CD4-positive, alpha-beta T cell treated with Interleukin-15 for 4 hours (primary cell): ENCODE data around the gene SRRT.
A peak's percentile ranks its signal among the peaks of the same experiment; 100 is the strongest.
"Not testable (repeated sequence)": the region's sequence is repeated elsewhere in the genome, so short reads cannot be mapped to it uniquely, and the experiment has no call there.

Experiments
- DNase-seq: peaks from one replicate; pipeline ENCODE4 v3.0.0-alpha.2; 2020; ENCODE audit warnings: low spot score

SRRT gene

GRCh38 chr7:100893910-100894721 lies 19.2 kb downstream of the SRRT start:
- no peak for DNase-seq

- peak; percentile 46 for DNase-seq
Measured at GRCh38 chr7:100894860-100895700, 20.2 kb downstream of the SRRT start.

GRCh38 chr7:100895701-100895955 lies 20.7 kb downstream of the SRRT start, which contains the start of gene ACHE:
TSS of gene ACHE (minus strand) at chr7:100895888. CDS start at chr7:100894232, 1,656 bp downstream.
- no peak for DNase-seq

DNA sequence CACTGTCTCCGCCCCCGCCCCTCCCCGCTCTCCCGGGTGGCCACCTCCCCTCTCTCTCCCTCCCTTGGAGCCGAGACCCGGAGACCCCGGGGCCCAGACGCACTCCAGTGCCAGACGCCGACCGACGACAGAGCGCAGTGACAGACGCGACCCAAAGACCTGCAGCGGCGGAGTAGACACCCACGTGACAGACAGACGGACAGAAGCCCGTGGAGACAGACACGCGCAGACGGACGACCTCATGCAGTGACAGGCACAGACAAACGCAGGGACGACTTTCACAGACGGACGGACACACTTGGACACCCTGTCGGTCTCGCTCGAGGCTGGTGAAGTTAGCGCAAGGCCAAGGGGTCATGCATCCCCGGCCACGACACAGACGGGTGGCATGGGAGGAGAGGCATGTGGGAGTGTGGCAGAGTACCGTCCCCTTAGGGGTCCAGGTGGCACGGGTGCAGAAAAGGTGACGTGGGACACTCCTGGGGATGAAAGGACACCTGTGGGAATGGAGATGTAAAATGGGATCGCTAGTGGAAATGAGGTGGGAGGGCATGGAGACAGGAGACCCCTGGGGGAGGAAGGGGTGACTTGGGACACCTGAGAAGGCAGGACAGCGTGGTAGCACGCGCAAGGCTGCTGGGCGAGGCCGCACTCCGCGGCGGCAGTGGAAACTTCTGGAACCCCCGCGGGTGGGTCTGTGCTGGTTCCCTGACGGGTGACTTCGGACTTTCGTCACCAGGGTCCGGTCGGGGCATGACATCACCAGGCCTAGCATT lies 21.2 kb downstream of the SRRT start:
- DNase-seq: peak; percentile 19

- peak; percentile 67 for DNase-seq
Measured at GRCh38 chr7:100896732-100897608, 22.1 kb downstream of the SRRT start.

- DNase-seq: no peak
Measured at GRCh38 chr7:100897772-100898454, 23.0 kb downstream of the SRRT start.

DNA sequence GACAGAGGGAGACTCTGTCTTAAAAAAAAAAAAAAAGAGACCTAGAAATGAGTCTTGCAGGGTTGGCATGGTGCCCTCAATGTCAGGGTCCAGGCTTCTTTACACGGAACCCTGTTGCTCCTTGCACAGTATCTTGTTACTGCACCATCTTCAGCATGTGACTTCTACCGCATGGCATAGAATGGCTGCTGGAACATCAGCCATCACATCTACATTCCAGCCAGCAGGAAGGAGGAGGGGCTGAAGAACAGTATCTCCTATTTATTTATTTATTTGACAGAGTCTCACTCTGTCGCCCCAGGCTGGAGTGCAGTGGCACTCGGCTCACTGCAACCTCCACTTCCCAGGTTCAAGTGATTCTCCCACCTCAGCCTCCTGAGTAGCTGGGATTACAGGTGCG lies 24.5 kb downstream of the SRRT start:
- no peak for DNase-seq

DNA sequence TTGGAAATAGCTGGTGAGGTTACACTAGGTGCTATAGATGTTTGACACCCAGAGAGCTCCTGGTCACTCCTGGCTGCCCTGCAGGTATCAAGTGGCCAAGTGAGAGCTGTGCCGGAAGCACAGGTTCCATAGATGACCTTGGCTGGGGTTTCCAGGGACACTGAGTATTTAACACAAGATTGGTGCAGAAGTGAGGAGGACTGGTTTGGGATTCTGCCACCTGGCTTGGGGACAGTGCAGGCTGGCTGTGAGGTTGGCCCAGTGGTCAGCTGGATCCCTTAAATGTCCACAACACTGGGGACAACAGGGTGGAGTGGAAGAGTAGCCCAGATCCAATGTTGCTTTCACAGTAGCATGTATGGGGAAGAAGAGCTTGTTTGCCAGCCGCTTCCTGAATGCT lies 26.1 kb downstream of the SRRT start:
- DNase-seq: no peak

DNA sequence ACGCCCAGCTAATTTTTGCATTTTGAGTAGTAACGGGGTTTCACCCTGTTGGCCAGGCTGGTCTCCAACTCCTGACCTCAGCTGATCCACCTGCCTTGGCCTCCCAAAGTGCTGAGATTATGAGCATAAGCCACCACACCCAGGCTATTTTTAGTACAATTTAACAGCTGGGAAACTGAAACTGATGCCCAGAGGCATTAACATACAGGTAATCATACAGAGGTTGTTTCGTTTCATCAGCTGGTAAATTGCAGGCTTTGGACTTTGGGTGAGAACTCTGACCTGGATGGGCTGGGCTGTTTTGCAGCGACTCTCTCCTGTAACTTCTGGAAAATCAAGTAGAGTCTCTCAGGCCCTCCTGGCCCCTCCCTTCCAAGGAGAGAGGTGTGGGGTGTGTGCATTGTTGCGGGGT lies 27.0 kb downstream of the SRRT start:
- DNase-seq: no peak

DNA sequence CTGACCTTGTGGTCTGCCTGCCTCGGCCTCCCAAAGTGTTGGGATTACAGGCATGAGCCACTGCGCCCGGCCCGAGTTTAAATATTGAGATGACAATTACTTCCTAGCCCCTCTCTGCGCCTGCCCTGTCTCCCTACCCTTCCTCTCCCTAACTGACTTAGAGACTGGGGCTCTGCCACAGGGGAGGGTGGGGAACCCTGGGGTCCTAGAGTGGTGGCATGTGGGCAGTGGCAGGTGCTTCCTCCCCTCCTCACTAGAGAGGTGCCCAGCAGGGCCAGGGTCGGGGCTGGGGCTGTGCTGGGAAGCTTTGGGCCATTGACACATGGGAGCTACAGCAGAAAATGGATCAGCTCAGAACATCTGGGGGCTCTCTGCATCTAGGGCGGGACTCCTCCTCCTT lies 27.7 kb downstream of the SRRT start:
- DNase-seq: no peak

GRCh38 chr7:100908512-100908911 lies 33.6 kb downstream of the SRRT start:
- DNase-seq: no peak

- not testable (repeated sequence) for DNase-seq
Measured at GRCh38 chr7:100910443-100910842, 35.5 kb downstream of the SRRT start.

GRCh38 chr7:100911484-100911883 lies 36.6 kb downstream of the SRRT start:
- no peak for DNase-seq

DNA sequence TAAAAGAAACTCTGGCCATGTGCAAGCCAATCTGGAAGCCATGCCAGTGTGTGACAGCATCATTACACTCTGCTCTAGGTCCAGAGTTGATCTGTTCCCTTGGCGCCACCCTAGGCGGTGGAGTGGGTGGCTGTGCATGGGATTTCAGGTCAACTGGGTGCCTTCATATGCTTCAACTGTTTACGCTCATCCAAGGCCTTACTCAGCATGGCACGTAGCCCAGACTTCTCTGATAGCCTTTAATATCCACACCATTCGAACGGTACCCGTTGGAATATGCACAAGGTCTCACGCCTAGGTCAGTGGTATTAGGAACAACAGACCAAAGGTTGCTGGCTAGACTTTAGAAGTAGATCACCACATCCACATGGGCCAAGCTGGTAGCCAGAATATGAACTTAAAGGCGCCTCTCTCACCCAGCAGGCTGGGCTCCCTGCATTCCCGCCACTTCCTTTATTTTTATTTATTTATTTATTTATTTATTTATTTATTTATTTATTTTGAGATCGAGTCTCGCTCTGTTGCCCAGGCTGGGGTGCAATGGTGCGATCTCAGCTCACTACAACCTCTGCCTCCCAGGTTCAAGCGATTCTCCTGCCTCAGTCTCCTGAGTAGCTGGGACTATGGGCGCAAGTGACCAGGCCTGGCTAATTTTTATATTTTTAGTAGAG lies 39.4 kb downstream of the SRRT start:
- DNase-seq: no peak

- no peak for DNase-seq
Measured at GRCh38 chr7:100914879-100915447, 40.1 kb downstream of the SRRT start.

- not testable (repeated sequence) for DNase-seq
Measured at GRCh38 chr7:100919335-100919734, 44.4 kb downstream of the SRRT start.

DNA sequence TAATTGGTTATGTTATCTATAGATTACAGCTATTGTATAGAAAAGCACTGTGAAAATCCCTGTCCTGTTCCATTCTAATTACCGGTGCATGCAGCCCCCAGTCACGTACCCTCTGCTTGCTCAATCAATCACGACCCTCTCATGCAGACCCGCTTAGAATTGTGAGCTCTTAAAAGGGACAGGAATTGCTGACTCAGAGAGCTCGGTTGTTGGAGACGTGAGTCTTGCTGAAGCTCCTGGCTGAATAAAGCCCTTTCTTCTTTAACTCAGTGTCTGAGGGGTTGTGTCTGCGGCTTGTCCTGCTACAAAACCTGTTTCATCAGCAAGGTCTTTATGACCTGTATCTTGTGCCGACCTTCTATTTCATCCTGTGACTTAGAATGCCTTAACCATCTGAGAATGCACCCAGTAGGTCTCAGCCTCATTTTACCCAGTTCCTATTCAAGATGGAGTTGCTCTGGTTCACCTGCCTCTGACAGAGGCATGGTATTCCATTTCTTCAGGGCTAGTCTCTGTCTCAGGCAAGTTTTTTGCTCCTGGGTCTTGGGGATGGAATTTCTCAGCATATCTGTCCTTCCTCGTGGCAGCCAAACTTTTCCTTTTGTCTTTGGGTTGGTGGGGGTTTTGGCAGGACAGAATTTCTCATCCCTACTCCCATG lies 45.0 kb downstream of the SRRT start:
- DNase-seq: not testable (repeated sequence)

GRCh38 chr7:100921039-100921438 lies 46.1 kb downstream of the SRRT start:
- DNase-seq: no peak

GRCh38 chr7:100923616-100924015 lies 48.7 kb downstream of the SRRT start:
- not testable (repeated sequence) for DNase-seq

DNA sequence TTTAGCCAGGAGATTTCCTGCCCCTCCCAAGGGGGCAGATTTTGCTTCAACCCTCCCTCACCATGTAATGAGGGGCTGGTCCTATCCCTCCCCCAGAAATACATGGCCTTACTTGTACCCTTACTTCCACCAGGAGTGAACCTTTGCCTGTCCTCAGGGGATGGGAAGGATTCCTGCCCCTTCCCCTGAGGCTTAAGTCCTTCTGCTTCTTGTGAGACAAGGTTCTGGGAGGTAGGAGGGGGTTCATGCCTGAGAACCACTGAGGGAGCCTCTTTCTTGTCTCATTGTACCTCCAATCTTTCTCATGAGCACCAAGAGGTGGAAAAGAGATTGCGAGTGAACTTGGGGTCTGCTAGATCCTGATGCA lies 54.9 kb downstream of the SRRT start:
- no peak for DNase-seq
